Stimulated activated naive CD4-positive, alpha-beta T cell (primary cell): ENCODE data around the gene RRH.
"Not testable (repeated sequence)": the region's sequence is repeated elsewhere in the genome, so short reads cannot be mapped to it uniquely, and the experiment has no call there.

Experiments used
- DNase-seq, 6 experiments: peaks; one replicate each; lab custom pipeline; 2025; lab: John Stamatoyannopoulos, UW

RRH gene

GRCh38 chr4:109827672-109828071, at the start of gene RRH:
TSS of gene RRH (plus strand) at chr4:109827972. CDS start at chr4:109828028, 56 bp downstream.
- DNase-seq: no peak

GRCh38 chr4:109782092-109782491, 45.7 kb upstream of the RRH start:
- DNase-seq: not testable (repeated sequence)

DNA sequence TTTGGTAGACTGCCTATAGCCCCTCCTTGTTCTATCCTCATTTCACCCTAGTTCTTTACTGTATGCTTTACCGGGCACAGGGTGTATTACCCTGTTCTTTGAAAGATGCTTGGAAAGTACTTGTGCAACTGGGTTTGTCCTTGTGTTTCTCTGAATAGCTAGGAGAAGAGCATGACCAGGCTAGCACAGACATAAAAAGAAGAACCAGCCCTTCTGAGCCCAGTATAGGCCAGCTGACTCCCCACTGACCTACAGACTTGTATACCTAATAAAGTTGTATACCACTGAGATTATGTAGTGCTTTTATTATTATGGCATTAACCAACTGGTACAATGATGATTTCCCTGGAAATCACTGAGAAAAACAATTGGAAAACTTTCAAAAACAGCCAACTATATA, 40.9 kb upstream of the RRH start:
- no peak for DNase-seq

DNA sequence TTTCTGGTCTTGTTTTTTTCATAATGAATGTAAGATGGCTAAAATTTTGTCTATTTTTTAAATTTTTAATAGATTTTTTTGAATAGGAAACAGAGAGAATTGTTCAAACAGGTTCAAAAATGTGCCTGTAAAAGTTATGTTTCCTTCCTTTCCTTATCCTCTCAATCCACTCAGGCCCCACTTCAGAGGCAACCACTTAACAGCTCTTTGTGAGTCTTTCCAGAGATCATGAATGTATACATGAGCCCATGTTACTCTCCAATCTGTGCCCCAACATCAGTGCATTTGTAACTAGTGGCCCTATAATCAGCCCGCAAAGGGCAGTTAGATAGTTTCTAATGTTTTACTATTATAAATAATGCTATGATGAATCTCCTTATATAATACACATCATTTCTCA, 40.0 kb upstream of the RRH start:
- DNase-seq: no peak

DNA sequence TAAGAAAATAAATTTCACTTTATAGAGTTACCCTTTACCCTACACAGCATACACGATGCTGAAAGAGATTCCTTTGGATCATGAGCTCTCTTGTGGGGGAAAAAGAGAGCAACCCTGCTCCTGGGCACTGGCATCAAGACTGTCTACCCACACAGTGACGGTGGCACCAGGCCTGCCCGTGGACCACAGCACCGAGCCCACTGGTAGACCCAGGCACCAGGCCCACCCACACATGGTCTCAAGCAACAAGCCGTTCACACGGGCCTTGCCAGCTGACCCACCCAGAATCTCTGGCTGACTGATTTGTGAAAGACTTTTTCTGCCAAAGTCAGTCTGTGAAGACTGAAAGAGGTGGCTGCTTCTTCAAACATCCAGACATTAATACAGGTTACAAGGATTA, 32.7 kb upstream of the RRH start:
- no peak for DNase-seq

DNA sequence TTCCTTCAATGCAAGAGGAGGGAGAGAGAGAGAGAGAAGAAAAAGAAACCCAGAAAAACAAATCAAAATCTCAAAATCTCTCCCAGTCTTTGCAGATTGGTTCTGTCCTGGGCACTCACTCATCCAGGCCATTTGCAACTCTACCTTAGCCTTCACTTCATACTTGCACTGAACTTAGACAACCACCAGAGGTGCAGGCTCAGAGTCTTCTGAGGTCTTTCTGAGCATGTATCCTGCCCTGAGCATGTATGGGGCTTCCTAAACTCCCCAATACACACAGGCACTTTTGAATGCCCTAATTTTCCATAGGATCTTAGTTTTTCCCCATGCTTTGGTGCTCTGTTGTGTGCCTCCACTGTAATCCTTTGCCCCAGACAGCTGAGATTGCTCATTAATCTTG, 28.9 kb upstream of the RRH start:
- no peak for DNase-seq

DNA sequence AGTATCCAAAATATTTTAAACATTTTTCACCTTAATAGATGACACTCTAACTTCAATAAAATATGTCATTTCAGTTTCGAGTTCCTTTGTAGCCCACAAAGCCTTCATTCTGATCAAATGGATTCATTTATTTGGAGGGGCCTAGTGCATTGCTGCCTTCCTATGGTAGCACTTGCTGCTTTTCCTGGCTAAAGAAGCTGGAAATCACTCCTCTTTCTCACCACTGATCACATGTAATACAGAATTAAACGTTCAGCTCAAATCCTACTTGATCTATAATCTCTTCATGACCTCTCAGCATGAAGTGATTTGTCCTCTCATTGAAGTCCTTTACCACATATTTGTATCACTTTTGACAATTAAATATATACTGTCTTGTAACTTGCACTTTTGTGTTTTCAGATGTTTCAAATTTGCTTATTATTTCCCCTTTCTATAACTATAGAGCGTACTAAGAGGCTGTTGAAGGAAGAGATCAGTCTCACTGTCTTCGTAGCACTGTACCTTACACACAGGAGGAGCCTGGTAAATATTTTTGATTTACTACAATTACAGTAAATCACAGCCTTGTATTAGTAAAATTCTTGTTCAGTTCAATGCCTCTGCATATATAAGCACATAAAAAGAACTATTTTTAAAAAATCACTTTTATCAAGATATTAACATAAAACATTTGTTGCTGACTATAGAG, 26.5 kb upstream of the RRH start:
- no peak for DNase-seq

DNA sequence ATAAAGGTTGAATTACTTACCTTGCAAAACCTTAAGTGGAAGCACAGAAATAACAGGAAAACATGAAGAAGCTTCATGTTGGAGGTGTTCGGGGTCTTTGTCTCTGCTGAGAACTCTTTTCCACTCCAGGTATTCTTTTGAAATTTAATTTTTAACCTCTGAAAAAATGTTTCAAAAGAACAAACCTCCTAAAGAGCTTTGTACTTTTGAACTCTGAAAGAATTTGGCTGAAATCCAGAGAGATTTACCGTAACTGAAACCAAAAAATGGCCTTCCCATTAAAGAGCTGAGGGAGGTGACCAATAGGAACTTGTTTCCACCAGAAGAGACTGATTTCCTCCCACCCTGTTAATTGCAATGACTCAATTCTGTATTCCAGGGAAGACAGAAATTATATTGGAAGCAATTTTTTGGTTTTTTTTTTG, 25.9 kb upstream of the RRH start, which contains the start of gene CFI:
TSS of gene CFI (minus strand) at position 105 of the 425 bp plus-strand sequence. CDS start at position 77, 28 bp downstream.
- no peak for DNase-seq

GRCh38 chr4:109803924-109804571, 23.7 kb upstream of the RRH start:
- DNase-seq: peak in 2 of 6 experiments; percentile 1

- DNase-seq: no peak
Observed at GRCh38 chr4:109809655-109810054, 18.1 kb upstream of the RRH start.

DNA sequence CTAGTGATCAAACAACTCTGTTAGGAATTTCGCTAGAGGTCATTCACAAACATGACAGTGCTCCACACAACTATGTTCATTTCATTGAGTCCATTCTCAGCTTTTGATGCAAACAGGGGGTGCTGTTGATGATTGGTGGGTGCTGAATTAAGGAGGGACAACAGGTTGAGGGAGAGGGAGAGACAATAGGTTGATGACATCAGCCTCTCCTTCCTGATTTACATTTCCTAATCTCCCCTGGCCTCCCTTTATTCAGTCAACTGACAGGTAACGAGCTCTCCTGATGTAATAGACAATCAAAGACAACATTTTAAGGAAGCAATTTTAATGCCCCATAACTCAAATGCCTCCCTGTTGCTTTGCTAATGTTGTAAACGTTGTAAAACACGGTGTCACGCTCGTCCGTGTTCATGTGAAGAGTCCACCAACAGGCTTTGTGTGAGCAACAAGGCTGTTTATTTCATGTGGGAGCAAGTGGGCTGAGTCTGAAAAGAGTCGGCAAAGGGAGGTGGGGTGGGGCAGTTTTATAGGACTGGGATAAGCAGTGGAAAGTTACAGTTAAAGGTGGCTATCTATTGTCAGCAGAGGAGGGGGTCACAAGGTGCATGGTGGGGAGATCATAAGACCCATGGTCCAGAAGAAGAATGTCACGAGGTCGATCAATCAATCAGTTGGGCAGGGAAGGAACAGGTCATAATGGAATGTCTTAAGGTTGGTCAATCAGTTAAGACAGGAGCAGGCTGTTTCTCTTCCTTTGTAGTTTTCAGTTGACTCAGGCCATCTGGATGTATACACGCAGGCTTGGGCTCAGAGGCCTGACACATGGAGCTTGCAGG, 17.0 kb upstream of the RRH start:
- DNase-seq: no peak

- no peak for DNase-seq
Observed at GRCh38 chr4:109811707-109812106, 16.1 kb upstream of the RRH start.

GRCh38 chr4:109815151-109816081, 12.4 kb upstream of the RRH start, which contains the start of gene GAR1:
TSS of gene GAR1 (plus strand) at chr4:109815762. CDS start at chr4:109816165, 403 bp downstream.
- DNase-seq: peak; percentile 75 to 86 (median 82)

DNA sequence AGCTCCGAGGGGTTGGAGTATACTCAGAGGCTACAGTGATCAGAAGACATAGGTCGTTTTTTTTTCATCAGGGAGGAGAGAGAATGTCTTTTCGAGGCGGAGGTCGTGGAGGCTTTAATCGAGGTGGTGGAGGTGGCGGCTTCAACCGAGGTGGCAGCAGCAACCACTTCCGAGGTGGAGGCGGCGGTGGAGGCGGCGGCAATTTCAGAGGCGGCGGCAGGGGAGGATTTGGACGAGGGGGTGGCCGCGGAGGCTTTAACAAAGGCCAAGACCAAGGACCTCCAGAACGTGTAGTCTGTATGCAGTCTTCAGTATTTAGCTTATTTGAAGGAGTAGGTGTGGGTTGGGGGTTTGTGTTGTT, 11.7 kb upstream of the RRH start:
- peak; percentile 10 to 59 (median 30) for DNase-seq

DNA sequence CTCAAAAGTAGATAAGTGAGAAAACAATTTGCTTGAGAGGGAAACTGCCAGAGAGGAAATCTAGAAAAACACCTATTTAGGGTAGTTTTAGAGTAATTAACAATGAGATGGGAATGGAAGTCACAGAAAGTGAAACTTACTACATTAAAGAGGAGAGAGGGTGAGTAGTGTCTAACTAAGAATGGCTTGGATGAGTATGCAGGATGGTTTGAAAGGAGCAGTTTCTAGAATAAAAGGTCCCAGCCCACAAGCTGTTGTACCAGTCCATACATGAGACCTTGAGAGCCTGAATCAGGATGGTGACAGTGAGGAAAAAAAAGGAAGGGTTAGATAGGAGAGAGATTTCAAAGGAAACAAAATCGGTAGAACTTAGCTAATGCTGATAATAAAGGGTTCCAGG, 10.9 kb upstream of the RRH start:
- no peak for DNase-seq

DNA sequence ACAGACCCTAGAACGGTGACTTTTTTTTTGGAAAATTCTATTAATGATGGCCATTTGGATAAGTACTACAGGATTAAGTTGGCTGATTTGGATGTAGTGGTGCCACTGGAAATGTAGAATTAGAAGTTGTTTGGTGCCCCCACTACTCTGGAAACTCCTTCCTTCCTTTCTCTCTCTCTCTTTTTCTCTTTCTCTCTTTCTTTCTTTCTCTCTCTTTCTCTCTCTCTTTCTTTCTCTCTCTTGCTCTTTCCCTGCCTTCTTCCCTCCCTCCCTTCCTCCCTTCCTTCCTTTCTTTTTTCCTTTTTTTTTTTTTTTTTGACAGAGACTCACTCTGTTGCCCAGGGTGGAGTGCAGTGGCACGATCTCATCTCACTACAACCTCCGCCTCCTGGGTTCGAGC, 9.5 kb upstream of the RRH start:
- no peak for DNase-seq

DNA sequence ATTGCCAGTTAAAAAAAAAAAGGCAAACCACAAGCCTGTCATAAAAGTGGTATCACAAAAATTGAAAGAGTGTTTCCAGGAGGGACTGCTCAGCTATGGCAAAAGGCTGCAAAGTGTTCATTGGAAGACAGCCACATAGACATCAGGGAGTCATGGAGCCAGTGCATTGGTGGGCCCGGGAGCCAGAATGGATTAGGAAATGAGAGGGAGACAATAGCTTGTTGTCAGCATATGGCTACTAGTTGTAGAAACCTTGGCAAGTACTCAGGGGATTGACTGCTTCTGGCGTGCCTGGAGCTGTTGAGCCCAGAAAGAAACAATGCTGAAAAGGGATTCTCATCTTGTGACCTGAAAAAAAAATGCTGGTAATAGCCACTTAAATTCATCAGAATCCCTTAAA, 7.2 kb upstream of the RRH start:
- DNase-seq: no peak

DNA sequence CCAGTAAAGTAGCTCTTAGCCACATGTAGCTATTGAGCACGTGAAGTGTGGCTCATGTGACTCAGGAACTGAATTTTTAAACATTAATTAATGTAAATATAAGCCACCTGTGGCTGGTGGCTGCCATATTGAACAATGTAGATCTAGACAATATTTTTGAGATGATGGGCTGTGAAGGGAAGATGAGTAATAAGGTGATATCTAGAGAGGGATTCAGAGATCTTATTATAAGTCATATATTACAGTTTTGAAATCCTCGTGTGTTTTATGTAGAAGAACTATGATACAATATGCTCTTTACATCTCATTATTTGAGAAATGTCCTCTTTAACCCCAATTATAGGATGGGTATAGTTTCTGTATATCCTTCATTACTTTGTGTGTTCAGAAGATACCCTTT, 6.6 kb upstream of the RRH start:
- DNase-seq: no peak

- peak in 2 of 6 experiments; percentile 17 to 33 for DNase-seq
Observed at GRCh38 chr4:109826719-109827118, 1.1 kb upstream of the RRH start.

GRCh38 chr4:109833756-109834155, 6.0 kb downstream of the RRH start:
- no peak for DNase-seq

GRCh38 chr4:109836985-109837384, 9.2 kb downstream of the RRH start:
- no peak for DNase-seq
